Measurements from ENCODE around the gene SHISA9.

Gene SHISA9

GRCh38 chr16:12944300-12944699 is 42.9 kb downstream of the SHISA9 start:
- no peak for DNase-seq (ENCODE audit: extremely low read depth in 1 of 2, low read depth in 1 of 2)

- no peak for DNase-seq (ENCODE audit: extremely low read depth in 1 of 2, low read depth in 1 of 2)
Measured at GRCh38 chr16:12951392-12951791, 50.0 kb downstream of the SHISA9 start.

- DNase-seq (ENCODE audit: extremely low read depth in 1 of 2, low read depth in 1 of 2) = no peak
Measured at GRCh38 chr16:12951976-12952375, 50.6 kb downstream of the SHISA9 start.

- DNase-seq (ENCODE audit: extremely low read depth in 1 of 2, low read depth in 1 of 2) = no peak
Measured at GRCh38 chr16:12958366-12958765, 57.0 kb downstream of the SHISA9 start.

GRCh38 chr16:12959072-12959471 is 57.7 kb downstream of the SHISA9 start:
- DNase-seq (ENCODE audit: extremely low read depth in 1 of 2, low read depth in 1 of 2) = no peak

- no peak for DNase-seq (ENCODE audit: extremely low read depth in 1 of 2, low read depth in 1 of 2)
Measured at GRCh38 chr16:12961626-12962025, 60.2 kb downstream of the SHISA9 start.

GRCh38 chr16:12964461-12964860 is 63.1 kb downstream of the SHISA9 start:
- DNase-seq (ENCODE audit: extremely low read depth in 1 of 2, low read depth in 1 of 2) = no peak

- DNase-seq (ENCODE audit: extremely low read depth in 1 of 2, low read depth in 1 of 2) = no peak
Measured at GRCh38 chr16:12965274-12965804, 63.9 kb downstream of the SHISA9 start.

- no peak for DNase-seq (ENCODE audit: extremely low read depth in 1 of 2, low read depth in 1 of 2)
Measured at GRCh38 chr16:12971241-12971640, 69.8 kb downstream of the SHISA9 start.

GRCh38 chr16:12972246-12972645 is 70.8 kb downstream of the SHISA9 start:
- no peak for DNase-seq (ENCODE audit: extremely low read depth in 1 of 2, low read depth in 1 of 2)

GRCh38 chr16:12975766-12976165 is 74.4 kb downstream of the SHISA9 start:
- DNase-seq (ENCODE audit: extremely low read depth in 1 of 2, low read depth in 1 of 2) = no peak

GRCh38 chr16:12976496-12976895 is 75.1 kb downstream of the SHISA9 start:
- DNase-seq (ENCODE audit: extremely low read depth in 1 of 2, low read depth in 1 of 2) = no peak

GRCh38 chr16:12976936-12977335 is 75.5 kb downstream of the SHISA9 start:
- no peak for DNase-seq (ENCODE audit: extremely low read depth in 1 of 2, low read depth in 1 of 2)

GRCh38 chr16:12985516-12985915 is 84.1 kb downstream of the SHISA9 start:
- DNase-seq (ENCODE audit: extremely low read depth in 1 of 2, low read depth in 1 of 2) = no peak

GRCh38 chr16:12988071-12988470 is 86.7 kb downstream of the SHISA9 start:
- DNase-seq (ENCODE audit: extremely low read depth in 1 of 2, low read depth in 1 of 2) = no peak

GRCh38 chr16:12992066-12992465 is 90.7 kb downstream of the SHISA9 start:
- DNase-seq (ENCODE audit: extremely low read depth in 1 of 2, low read depth in 1 of 2) = no peak

- DNase-seq (ENCODE audit: extremely low read depth in 1 of 2, low read depth in 1 of 2) = no peak
Measured at GRCh38 chr16:12994402-12994801, 93.0 kb downstream of the SHISA9 start.

- no peak for DNase-seq (ENCODE audit: extremely low read depth in 1 of 2, low read depth in 1 of 2)
Measured at GRCh38 chr16:12995721-12996372, 94.4 kb downstream of the SHISA9 start.

- DNase-seq (ENCODE audit: extremely low read depth in 1 of 2, low read depth in 1 of 2) = no peak
Measured at GRCh38 chr16:12998361-12999085, 97.1 kb downstream of the SHISA9 start.

- no peak for DNase-seq (ENCODE audit: extremely low read depth in 1 of 2, low read depth in 1 of 2)
Measured at GRCh38 chr16:12999368-12999767, 98.0 kb downstream of the SHISA9 start.

- no peak for DNase-seq (ENCODE audit: extremely low read depth in 1 of 2, low read depth in 1 of 2)
Measured at GRCh38 chr16:13005721-13006247, 104.4 kb downstream of the SHISA9 start.

GRCh38 chr16:13012601-13013000 is 111.2 kb downstream of the SHISA9 start:
- DNase-seq (ENCODE audit: extremely low read depth in 1 of 2, low read depth in 1 of 2) = no peak
